Dedifferentiated amniotic fluid mesenchymal stem cell (primary cell): Measurements from ENCODE around the gene PRDM12.

Source experiments
- DNase-seq: peaks from one replicate; pipeline ENCODE4 v3.0.0-alpha.2; 2016; ENCODE audit errors: extremely low spot score

The PRDM12 gene

DNA sequence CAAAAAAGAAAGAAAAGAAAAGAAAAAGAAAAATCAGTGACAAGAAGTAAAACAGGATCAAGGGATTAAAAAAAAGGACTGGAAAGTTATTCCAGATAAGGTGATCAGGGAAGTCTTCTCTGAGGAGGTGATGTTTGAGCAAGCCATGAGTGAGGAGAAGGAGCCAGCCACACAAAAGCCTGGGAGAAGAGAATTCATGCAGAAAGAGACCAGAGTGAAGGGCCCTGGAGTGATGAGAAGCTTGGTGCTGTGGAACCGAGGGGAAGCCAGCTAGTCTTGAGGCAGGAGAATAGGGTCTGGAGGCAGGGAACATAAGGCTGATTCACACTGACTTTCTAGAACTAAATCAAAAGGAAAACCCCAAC lies 25.2 kb downstream of the PRDM12 start:
- no peak for DNase-seq

DNA sequence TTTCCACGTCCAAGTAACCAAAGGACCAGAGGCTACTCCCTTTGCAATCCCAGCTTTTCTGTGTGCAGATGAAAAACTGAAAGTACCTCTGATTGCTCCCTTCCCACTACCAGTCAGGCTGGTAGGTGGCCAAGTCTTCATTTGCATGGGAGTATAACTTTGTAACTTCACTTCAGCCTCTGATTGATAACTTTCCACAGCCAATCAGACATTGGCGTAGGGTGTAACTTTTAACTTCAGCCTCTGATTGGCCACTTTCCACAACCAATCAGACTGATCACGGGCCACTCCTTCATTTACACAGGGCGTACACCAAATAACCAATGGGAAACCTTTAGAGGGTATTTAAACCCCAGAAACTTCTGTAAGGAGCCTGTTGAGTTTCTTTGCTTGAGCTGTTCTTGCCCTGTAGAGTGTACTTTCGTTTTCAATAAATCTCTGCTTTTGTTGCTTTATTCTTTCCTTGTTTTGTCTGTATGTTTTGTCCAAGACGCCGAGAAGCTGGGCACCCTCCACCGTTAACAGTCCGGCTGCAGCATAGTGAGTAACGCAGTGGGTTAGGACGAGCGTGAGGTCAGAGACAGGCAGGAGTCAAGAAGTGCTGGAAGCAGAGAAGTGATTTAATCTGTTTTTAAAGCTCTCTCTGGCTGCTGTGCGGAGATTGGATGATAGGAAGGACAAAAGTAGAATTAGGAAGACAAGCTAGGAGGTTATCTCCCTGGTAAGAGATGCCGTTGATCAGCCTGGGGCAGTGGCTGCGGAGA lies 25.7 kb downstream of the PRDM12 start:
- no peak for DNase-seq

DNA sequence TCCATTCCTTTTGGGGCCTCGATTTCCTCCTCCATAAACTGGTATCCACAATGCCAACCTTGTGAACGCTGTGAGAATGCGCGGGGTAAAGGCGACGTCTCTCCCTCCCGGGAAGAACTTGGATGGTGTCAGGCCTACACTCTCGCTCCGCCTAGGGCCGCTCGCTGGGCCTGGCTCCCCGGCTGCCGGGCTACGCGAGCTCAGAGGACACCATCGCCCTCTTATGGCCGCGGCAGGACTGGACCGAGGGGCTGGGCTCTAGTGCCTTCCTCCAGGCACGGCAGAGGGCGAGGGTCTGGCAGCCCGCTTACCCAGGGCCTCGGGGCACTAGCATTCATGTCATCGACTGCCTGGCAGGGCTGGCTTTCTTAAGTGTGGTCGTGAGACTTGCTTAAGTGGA lies 27.9 kb downstream of the PRDM12 start:
- no peak for DNase-seq

DNA sequence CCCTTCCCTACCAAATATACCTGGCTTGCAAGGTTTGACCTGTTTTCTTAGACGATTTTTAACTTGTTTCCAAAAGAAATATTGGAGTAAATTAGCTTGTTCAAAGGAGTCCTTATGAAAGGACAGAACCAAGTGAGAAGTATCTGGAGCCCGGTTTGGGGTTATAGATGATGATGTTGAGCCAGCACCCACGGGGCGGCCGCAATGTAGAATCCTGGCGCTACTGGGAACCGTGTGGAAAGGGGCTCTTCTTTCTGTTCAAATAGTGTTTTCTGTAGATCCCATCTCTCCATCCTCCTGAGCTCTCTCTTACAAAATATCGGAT lies 28.7 kb downstream of the PRDM12 start:
- DNase-seq, result no peak

DNA sequence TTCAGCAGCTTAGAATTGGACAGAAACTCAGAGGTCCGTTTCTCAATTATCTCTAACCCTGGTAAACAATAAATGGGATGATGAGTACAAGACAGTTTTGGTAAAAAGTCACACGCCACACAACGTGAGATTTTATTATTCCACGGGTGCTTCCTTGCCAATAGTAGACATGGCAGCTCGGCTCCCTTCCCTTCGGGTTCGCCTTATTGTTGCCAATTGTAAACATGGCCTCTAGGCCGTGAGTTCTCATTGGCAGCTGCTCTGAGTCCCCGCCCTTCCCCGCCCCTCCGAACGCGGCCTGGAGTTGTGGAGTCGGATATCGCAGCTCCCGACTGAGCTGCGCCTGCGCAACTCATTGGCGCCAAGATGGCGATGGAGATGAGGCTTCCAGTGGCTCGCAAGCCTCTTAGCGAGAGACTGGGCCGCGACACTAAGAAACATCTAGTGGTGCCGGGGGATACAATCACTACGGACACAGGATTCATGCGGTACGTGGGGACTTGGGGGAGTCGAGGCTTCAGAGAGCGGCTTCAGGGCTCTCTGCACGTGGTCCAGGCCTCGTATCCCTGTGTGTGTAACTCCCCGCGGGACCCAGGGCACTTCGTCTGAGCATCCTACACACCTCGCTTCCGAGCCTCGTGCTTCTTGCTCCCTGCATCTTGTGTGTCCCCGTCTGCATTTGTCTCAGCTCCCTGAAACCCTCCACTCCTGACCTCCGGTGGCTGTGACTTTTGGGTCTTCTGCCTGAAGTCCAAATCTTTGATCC lies 29.2 kb downstream of the PRDM12 start, which contains the start of gene EXOSC2:
EXOSC2 (plus strand) TSS at position 355 of the 766 bp plus-strand sequence; CDS start at position 367, 12 bp downstream.
- peak; percentile 99 for DNase-seq

DNA sequence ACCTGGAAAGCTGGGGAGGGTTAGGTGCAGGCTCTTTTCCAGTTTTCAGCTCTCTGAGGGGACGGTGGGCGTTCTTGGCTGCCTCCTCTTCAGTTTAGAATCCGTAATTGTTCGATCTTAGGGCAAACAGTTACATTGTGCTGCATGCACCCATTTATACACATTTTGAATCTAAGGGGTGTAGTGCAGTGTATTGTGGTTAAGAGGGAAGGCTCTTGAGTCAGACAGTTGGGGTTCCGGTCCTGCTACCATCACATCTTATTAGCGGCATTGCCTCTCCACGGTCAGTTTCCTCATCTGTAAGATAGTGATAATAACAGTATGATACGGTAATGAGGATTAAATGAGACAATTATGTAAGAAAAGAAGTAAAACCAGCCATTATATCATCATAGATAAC lies 29.8 kb downstream of the PRDM12 start:
- DNase-seq, result no peak

DNA sequence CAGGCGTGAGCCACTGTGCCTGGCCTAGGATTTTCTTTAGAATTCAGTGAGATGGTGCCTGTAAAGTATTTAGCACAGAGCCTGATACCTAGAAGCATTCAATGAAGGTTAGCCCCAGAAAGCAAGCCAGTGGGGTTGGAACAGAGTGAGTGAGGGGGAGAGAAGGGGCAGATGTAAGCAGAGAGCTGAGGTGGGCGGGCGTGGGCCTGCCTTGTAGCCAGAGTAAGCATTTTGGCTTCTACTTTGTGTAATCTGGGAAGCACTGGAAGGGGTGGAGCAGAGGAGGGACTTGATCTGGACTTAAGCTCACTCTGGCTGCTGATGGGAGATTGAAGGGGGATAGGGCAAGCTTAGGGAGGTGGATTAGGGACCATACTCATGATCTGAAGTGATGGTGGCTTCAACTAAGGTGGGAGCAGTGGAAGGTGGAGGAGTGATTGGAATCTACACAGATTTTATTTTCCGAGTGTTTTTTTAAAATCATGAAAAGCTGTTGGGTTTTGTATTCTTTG lies 31.8 kb downstream of the PRDM12 start:
- no peak for DNase-seq

DNA sequence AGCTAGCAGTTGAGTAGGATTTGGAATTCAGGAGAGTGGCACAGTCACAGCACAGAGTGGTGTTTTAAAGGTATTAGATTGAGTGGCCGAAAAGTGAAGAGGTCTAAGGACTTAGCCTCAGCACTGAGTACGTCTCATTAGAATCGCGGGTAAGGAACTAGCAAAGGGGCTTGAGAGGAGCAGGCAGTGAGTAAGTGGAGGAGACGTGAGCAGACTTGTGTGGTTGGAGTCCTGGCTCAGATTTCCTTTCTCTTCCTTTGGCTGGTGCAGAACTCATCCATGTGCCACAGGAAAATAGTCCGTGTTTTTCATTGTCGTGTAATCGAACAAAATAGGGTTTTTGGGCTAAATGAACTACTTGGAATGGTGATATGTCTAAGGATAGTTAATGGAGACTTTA lies 32.6 kb downstream of the PRDM12 start:
- DNase-seq, result no peak

DNA sequence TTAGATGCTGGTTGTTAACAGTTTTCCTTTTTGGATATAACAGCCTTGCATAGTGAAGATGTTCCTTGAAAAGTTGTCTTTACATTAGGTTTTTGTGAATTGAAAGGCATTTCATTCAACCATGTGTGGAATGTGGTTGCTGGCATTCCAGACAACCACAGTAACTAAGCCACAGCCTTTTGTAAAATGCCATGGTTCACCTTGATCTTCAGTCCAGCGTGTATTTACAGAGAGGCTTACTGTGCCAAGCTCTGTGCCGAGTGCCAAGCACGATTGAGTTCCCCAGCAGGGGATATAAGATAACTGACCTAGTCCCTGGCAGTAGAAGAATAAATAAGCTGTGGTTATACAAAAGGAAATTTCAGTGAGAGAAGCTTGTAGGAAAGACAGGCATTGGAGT lies 34.1 kb downstream of the PRDM12 start:
- no peak for DNase-seq

DNA sequence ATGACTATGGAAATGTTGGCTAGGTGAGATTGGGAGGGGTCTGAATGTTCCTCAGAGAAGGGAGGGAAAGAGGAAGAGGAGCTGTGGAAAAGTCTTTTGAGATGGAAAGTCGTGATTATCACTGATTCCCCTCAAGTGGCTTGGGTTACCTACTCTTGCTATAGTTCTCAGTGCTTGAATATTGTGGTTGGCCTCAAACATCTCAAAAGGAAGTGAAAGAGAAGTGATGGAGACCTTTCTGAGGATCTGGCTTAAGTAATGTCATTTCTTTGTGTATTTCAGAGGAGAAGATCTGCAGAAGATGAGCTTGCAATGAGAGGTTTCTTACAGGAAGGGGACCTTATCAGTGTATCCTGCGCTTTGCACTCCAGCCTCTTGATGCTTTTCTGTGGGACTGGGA lies 34.7 kb downstream of the PRDM12 start:
- DNase-seq, result no peak

DNA sequence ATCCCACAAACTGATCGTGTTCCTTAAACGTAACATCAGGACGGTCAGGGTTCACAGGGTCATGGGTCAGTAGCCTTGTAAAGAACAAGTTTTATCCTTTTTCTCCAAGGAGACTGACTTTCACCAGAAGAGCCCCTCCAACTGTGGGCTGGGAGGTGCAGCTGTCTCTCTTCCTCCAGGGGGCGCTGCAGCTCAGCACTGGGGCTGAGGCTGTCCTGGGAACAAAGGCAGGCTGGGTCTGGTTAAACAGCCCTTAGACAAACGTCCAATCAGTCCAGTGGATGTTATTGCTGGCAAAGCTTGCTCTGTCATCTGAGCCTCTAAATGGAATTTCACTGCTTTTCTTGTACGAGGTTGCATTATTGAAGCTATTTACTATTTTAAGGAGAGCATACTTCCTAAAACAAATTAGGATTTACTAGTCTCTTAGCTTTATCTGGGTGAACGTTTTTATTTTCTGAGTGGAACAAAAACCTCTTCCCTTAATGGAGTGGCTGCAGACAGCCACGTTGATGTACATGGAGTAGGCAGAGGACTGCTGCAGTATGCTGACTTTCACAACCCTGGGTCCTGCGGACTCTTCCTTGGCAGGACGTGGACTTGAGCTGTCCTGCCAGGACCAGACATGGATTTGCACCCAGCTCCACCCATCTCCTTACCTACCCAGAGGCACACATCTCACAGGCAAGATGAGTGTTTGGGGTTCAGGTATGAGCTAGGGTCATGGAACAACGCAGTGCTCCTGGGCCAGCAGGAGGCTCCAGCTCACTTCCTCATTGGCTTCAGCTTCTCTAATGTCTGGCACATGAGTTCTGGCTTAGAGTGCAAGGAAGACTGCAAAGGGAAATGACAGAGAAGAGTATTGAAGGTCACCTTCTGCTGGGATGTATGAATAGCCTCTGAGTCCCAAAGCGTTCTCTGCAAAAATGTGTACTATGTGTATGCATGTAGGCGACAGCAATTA lies 36.9 kb downstream of the PRDM12 start:
- DNase-seq, result peak; percentile 91

DNA sequence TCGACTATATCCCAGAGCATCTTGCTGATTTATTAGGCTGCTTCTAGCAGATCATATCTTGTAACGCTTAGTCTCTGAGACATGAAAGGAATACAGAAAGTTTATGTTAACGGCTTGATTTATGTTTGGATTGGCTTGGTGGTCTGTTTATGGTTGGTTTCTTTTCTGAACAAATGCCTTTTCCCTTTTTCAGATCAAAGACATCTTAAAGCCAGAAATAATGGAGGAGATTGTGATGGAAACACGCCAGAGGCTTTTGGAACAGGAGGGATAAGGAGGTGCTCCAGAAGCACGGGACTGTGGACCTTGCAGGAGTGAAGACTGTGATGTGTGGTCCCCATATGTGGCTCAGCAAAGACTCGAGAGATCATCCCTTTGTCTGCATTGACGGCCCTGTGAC lies 39.1 kb downstream of the PRDM12 start:
- no peak for DNase-seq

DNA sequence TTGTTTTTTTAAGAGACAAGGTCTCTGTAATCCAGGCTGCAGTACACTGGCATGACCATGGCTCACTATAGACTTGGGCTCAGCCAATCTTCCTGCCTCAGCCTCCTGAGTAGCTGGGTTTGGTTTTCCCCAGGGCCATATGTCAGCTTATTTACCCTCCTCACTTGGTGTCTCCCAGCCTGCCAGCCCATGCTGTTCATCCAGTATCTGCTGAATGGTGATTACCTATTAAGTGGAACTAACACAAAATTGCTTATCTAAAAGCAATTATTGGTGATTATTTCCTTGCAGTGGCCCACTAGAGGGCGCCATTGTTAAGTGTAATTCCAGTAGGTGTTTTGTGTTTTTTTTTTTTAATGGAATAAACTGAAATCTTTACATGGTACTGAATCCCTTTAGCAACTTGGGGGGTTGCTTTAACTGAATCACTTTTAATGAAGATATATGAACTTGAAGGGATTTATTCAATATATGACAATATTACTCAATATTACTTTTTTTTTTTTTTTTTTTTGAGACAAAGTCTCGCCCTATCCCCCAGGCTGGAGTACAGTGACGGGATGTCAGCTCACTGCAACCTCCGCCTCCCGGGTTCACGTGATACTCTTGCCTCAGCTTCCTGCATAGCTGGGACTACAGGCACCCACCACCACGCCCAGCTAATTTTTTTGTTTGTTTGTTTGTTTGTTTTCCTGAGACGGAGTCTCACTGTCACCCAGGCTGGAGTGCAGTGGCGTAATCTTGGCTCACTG lies 43.0 kb downstream of the PRDM12 start:
- DNase-seq, result peak; percentile 62

DNA sequence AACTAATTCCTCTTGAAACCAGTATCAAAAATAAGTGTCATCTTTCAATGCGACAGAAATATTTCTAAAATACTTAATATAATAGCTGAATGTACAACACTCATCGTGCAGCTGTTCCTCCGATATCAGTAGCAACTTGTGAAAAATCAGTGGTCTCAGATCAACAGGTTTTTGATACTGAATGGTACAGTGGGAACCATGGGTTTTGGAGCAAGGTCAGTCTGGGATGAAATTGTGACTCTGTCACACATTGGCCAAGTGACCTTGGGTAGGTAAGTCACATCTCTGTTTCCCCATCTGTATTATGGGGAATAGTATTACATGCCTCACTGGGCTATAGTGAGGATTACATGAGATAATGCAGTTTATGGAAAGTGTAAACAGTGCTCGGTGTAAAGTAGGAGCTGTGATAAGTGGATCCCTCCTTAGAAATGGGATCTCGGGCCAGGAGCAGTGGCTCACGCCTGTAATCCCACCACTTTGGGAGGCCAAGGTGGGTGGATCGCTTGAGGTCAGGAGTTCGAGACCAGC lies 46.5 kb downstream of the PRDM12 start:
- no peak for DNase-seq

DNA sequence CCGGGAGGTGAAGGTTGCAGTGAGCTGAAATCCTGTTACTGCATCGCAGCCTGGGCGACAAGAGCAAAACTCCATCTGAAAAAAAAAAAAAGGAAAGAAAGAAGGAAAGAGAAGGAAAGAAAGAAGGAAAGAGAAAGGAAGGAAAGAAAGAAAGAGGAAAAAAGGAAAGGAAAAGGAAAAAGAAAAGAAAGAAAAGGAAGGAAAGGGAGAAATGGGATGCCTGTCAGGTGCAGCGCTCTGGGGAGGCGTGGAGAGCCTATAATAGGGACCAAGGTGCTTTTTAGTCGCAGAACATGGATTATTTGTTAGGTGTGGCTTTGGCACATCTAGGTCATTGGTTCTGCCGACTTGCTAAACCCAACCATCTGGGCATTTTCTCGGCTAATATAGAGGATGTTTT lies 47.1 kb downstream of the PRDM12 start:
- no peak for DNase-seq

DNA sequence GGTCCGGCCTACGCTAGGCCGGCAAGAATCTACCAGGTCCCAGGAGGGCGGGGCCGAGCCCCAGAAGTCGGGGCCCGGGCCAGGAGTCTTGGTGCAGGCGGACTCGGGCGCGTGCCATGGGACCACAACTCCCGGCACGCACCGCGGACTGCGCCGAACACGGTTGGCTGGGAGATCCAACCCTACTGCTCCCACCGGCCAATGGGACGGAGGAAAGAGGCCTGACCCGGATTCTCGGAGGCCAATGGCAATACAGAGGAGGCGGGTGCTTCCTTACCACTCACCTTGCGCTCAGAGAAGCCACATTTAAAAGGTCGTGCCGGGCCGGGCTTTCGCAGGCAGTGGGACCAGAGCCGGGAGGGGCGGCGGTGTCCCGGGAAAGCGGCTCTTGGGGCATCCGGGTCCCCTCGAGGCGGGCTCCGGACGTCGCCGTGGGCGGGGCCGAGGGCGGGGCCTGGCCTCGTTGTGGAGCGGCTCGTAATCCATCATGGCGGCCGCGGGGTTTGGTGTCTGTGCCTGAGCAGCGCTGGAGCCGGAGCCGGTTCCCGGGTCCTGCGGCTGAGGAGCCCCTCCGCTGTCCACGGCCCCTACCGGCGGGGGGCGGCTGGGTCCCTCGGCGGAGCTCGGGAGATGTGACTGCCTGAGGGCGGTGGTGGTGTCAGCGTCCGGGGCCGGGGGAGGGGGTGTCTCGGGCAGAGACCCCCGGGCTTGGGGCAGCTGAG lies 48.3 kb downstream of the PRDM12 start:
- DNase-seq, result peak; percentile 99

DNA sequence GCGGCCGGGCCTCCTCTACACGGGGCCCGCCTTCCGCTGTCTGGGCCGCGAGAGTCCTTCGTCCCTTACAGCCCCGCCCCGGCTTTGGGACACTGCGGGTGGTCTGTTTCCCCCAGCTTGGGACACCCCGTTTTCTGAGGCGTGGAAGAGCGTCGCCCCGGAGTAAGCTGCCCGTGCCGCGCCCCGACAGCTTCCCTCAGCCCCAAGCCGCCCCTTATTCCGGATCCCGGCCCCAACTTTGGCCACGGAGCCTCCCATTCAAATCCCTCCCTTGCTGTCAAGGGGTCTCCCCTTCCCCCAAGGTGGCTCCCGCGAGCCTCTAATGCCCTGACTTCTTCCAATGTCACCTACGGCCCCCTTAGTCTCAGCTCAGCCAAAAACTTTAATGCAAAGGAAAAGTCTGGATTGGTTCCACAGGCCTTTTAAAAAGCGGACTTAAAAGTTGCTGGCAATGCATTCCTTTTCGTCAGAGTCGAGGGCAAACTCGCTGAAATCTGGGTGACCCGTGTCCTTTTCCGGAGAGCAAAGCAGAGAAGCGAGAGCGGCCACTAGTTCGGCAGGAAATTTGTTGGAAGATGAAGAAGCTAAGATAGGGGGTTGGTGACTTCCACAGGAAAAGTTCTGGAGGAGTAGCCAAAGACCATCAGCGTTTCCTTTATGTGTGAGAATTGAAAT lies 49.0 kb downstream of the PRDM12 start:
- DNase-seq, result peak; percentile 48

DNA sequence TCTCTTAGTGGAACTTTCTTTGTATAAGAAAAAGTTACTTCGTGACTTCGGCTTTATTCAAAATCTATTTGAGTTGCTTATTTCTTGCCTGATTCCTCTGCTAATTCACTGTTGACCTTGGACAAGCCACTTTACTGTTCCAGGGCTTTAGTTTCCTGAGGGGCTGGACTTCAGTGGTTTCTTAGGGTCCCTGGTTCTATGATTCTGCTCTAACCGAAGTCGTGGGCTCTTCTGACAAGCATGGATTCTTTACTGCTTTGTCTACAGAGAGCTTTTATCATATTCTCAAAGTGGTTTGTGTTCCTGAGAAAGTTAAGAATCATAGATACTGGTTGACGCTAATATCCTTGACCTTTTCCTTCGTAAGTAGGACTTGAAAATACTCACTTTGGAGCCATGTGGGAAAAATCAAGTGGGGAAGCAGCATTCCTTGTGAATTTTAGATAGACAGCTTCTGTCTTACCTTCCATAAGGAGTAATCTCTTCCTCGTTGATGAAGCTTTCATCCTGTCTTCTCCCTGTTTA lies 50.3 kb downstream of the PRDM12 start:
- DNase-seq, result no peak

DNA sequence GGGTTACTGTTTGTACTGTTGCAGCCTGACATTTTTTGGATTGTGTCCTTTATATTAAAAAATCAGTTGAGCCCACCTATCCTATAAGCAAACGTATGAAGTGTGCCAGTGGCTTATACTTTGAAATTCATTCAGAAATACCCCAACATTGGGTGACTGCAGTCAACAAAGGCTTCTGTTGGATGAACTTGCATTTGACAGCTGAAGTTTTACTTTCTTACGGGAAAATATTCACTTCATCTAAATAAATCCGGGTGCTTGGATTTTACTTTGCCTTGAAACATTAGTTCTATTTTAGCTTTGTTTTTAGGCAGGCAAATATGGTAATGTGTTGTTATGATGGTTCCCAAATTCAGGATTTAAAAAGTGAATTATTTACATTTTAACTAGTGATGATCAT lies 50.9 kb downstream of the PRDM12 start:
- no peak for DNase-seq

DNA sequence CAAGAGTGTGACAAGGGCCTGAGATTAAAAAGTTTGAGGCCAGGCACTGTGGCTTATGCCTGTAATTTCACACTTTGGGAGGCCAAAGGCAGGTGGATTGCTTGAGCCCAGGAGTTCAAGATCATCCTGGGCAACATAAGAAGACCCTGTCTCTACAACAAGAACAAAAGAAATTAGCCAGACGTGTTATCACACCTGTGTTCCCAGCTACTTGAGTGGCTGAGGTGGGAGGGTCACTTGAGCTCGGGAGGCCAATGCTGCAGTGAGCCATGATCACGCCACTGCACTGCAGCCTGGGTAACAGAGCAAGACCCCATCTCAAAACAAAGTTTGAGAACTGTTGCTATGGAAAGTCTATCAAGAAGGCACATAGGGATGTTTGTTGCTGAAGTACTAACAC lies 54.2 kb downstream of the PRDM12 start:
- no peak for DNase-seq
